Mammary epithelial cell (primary cell): ENCODE results near the gene TTF1.

ENCODE experiments used
- EZH2 ChIP-seq: IDR thresholded peaks from 2 replicates; pipeline ENCODE4 v1.6.1; 2012; ENCODE audit warnings: low read length, inconsistent platforms, borderline replicate concordance
- TF ChIP-seq, protein P1 (sequence below), 2 donors: IDR thresholded peaks in 1 of 2; conservative IDR thresholded peaks in 1 of 2; 2 replicates each; pipeline ENCODE4 v1.5.1; 2011 to 2012; ENCODE audit warnings: inconsistent platforms in 2 of 2, low read length in 2 of 2, mild to moderate bottlenecking in 2 of 2, control low read depth in 1 of 2, low read depth in 1 of 2; ENCODE audit not compliant: insufficient read depth in 1 of 2; ENCODE audit errors: extremely low read depth in 1 of 2

- TF ChIP-seq, protein P1, sequence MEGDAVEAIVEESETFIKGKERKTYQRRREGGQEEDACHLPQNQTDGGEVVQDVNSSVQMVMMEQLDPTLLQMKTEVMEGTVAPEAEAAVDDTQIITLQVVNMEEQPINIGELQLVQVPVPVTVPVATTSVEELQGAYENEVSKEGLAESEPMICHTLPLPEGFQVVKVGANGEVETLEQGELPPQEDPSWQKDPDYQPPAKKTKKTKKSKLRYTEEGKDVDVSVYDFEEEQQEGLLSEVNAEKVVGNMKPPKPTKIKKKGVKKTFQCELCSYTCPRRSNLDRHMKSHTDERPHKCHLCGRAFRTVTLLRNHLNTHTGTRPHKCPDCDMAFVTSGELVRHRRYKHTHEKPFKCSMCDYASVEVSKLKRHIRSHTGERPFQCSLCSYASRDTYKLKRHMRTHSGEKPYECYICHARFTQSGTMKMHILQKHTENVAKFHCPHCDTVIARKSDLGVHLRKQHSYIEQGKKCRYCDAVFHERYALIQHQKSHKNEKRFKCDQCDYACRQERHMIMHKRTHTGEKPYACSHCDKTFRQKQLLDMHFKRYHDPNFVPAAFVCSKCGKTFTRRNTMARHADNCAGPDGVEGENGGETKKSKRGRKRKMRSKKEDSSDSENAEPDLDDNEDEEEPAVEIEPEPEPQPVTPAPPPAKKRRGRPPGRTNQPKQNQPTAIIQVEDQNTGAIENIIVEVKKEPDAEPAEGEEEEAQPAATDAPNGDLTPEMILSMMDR (conservative IDR thresholded peaks at IDR 0.05 in 1 of 2, IDR thresholded peaks at IDR 0.05 in 1 of 2; ENCODE audit: extremely low read depth in 1 of 2, insufficient read depth in 1 of 2, low read depth in 1 of 2, low read length in 2 of 2): no peak
- TF ChIP-seq EZH2: no peak
These were observed 34.1 kb upstream of the TTF1 start for GRCh38 chr9:132440735-132441134.
